VCaP (cell line): ENCODE measurements around the gene MCRIP1.

ENCODE experiments used
- H3K27ac ChIP-seq: fragments of 450-650 bp; 2 replicates; pipeline ENCODE4 v1.5.1; 2017
- CTCF ChIP-seq: fragments of 450-650 bp; conservative IDR thresholded peaks from 2 replicates; pipeline ENCODE4 v1.5.1; 2017; ENCODE audit warnings: mild to moderate bottlenecking, moderate library complexity

The MCRIP1 gene

GRCh38 chr17:81833921-81834830 lies 1.1 kb upstream of the MCRIP1 start:
- no peak for TF ChIP-seq CTCF
- peak overlapping the region; percentile 98 for H3K27ac ChIP-seq

GRCh38 chr17:81832608-81833159 lies 407 bp downstream of the MCRIP1 start:
- TF ChIP-seq CTCF, result no peak
- peak overlapping the region; percentile 98 for H3K27ac ChIP-seq

- peak overlapping the region; percentile 98 for H3K27ac ChIP-seq
These were observed 1.0 kb downstream of the MCRIP1 start for GRCh38 chr17:81831957-81832607.

GRCh38 chr17:81831563-81831956 lies 1.5 kb downstream of the MCRIP1 start:
- TF ChIP-seq CTCF, result no peak

More at GRCh38 chr17:81831957-81832607, 1.0 kb downstream of the MCRIP1 start:
- no peak for TF ChIP-seq CTCF

GRCh38 chr17:81829858-81830257 lies 3.2 kb downstream of the MCRIP1 start:
- H3K27ac ChIP-seq, result no peak overlapping the region
- no peak for TF ChIP-seq CTCF

More at GRCh38 chr17:81831563-81831956, 1.5 kb downstream of the MCRIP1 start:
- peak overlapping the region; percentile 98 for H3K27ac ChIP-seq

GRCh38 chr17:81828656-81829055 lies 4.4 kb downstream of the MCRIP1 start:
- no peak for TF ChIP-seq CTCF
- H3K27ac ChIP-seq, result no peak overlapping the region

GRCh38 chr17:81825841-81826466 lies 7.1 kb downstream of the MCRIP1 start:
- TF ChIP-seq CTCF, result peak; percentile 25
- no peak overlapping the region for H3K27ac ChIP-seq
